Suprapubic skin (tissue), 3 donors: ENCODE results near the gene HSPG2.

Experiments used
- CTCF ChIP-seq, 2 donors: fragments of 200-600 bp in 1 of 2; fragments of 450-650 bp in 1 of 2; sonication (generic) in 1 of 2; IDR thresholded peaks; one replicate each; pipeline ENCODE4 v1.5.1; 2016 to 2019; ENCODE audit warnings: antibody characterized with exemption in 2 of 2, mild to moderate bottlenecking in 1 of 2, moderate library complexity in 1 of 2
- EP300 ChIP-seq: sonication (generic); formaldehyde crosslinking; IDR thresholded peaks from one replicate; pipeline ENCODE4 v1.6.1; 2017; ENCODE audit warnings: antibody characterized with exemption

GRCh38 chr1:21830792-21831453 lies 106.2 kb downstream of the HSPG2 start:
- TF ChIP-seq CTCF (IDR thresholded peaks at IDR 0.05) = no peak
- TF ChIP-seq EP300 = no peak
